ENCODE measurements around the gene MYH10.

GRCh38 chr17:8577868-8578267 is 52.7 kb downstream of the MYH10 start:
- TF ChIP-seq, protein P1, sequence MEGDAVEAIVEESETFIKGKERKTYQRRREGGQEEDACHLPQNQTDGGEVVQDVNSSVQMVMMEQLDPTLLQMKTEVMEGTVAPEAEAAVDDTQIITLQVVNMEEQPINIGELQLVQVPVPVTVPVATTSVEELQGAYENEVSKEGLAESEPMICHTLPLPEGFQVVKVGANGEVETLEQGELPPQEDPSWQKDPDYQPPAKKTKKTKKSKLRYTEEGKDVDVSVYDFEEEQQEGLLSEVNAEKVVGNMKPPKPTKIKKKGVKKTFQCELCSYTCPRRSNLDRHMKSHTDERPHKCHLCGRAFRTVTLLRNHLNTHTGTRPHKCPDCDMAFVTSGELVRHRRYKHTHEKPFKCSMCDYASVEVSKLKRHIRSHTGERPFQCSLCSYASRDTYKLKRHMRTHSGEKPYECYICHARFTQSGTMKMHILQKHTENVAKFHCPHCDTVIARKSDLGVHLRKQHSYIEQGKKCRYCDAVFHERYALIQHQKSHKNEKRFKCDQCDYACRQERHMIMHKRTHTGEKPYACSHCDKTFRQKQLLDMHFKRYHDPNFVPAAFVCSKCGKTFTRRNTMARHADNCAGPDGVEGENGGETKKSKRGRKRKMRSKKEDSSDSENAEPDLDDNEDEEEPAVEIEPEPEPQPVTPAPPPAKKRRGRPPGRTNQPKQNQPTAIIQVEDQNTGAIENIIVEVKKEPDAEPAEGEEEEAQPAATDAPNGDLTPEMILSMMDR (IDR thresholded peaks at IDR 0.05; ENCODE audit: low read length) = no peak
- TF ChIP-seq EZH2 (optimal IDR thresholded peaks at IDR 0.05; ENCODE audit: low read depth, low read length) = no peak
- no peak for TF ChIP-seq EZH2phosphoT487 (IDR thresholded peaks at IDR 0.05; ENCODE audit: low read length)

Data from MM.1S (cell line).